BLaER1 (cell line): ENCODE data around the gene DSCAML1.
A peak's percentile ranks its signal among the peaks of the same experiment; 100 is the strongest.

ENCODE experiments used
- H3K27ac ChIP-seq: shearing (Covaris generic); formaldehyde crosslinking; 2 replicates; pipeline ENCODE4 v1.8.1; 2022
- H3K27me3 ChIP-seq: shearing (Covaris generic); formaldehyde crosslinking; 2 replicates; pipeline ENCODE4 v1.8.1; 2022
- H3K36me3 ChIP-seq: shearing (Covaris generic); formaldehyde crosslinking; 2 replicates; pipeline ENCODE4 v1.8.1; 2022
- H3K4me1 ChIP-seq: shearing (Covaris generic); formaldehyde crosslinking; 2 replicates; pipeline ENCODE4 v1.8.1; 2022
- H3K4me2 ChIP-seq: shearing (Covaris generic); formaldehyde crosslinking; 2 replicates; pipeline ENCODE4 v1.8.1; 2022
- H3K4me3 ChIP-seq: shearing (Covaris generic); formaldehyde crosslinking; 2 replicates; pipeline ENCODE4 v1.8.1; 2022
- H3K9ac ChIP-seq: shearing (Covaris generic); formaldehyde crosslinking; 2 replicates; pipeline ENCODE4 v1.8.1; 2022
- H3K9me3 ChIP-seq: shearing (Covaris generic); formaldehyde crosslinking; 2 replicates; pipeline ENCODE4 v1.8.1; 2022
- H4K20me1 ChIP-seq: shearing (Covaris generic); formaldehyde crosslinking; 2 replicates; pipeline ENCODE4 v1.8.1; 2022
- Cebpa-rat ChIP-seq: shearing (Covaris generic); IDR thresholded peaks from 2 replicates; pipeline ENCODE4 v1.8.1; 2022

Gene DSCAML1

GRCh38 chr11:117545706-117546105, 251.3 kb downstream of the DSCAML1 start:
- Histone ChIP-seq H3K4me2 (no peak overlapping the region), H3K27me3 (no peaks in the 10 kb centered on the region), H3K9me3 (peaks cover 10% of the 10 kb centered on the region), H4K20me1 (no peaks in the 10 kb centered on the region), H3K4me1 (peaks cover 17% of the 10 kb centered on the region), H3K27ac (no peak overlapping the region), H3K4me3 (no peak overlapping the region), H3K9ac (no peak overlapping the region), H3K36me3 (no peaks in the 10 kb centered on the region)
- no peak for TF ChIP-seq Cebpa-rat

- no peaks in the 10 kb centered on the region for H3K36me3 ChIP-seq
- no peaks in the 10 kb centered on the region for H3K27me3 ChIP-seq
- H3K27ac ChIP-seq = no peak overlapping the region
- no peak for TF ChIP-seq Cebpa-rat
- H3K4me1 ChIP-seq = peaks cover 17% of the 10 kb centered on the region
- H4K20me1 ChIP-seq = no peaks in the 10 kb centered on the region
- no peak overlapping the region for H3K9ac ChIP-seq
- no peak overlapping the region for H3K4me3 ChIP-seq
- peak overlapping the region; percentile 29; the same call in 1 of the 2 replicates for H3K4me2 ChIP-seq
- H3K9me3 ChIP-seq = peaks cover 10% of the 10 kb centered on the region
Observed at GRCh38 chr11:117544130-117544800, 252.8 kb downstream of the DSCAML1 start.

- peaks cover 11% of the 10 kb centered on the region for H3K4me1 ChIP-seq
- no peak overlapping the region for H3K4me3 ChIP-seq
- H3K9ac ChIP-seq = no peak overlapping the region
- no peak overlapping the region for H3K4me2 ChIP-seq
- H3K9me3 ChIP-seq = peaks cover 10% of the 10 kb centered on the region
- no peak for TF ChIP-seq Cebpa-rat
- H3K27me3 ChIP-seq = no peaks in the 10 kb centered on the region
- H3K36me3 ChIP-seq = no peaks in the 10 kb centered on the region
- H4K20me1 ChIP-seq = no peaks in the 10 kb centered on the region
- no peak overlapping the region for H3K27ac ChIP-seq
Observed at GRCh38 chr11:117541211-117541610, 255.8 kb downstream of the DSCAML1 start.

GRCh38 chr11:117538263-117539135, 258.5 kb downstream of the DSCAML1 start:
- no peak overlapping the region for H3K9ac ChIP-seq
- no peak overlapping the region for H3K4me3 ChIP-seq
- H3K27me3 ChIP-seq = no peaks in the 10 kb centered on the region
- H4K20me1 ChIP-seq = no peaks in the 10 kb centered on the region
- H3K9me3 ChIP-seq = peaks cover 6% of the 10 kb centered on the region
- H3K27ac ChIP-seq = no peak overlapping the region
- H3K4me2 ChIP-seq = no peak overlapping the region
- H3K36me3 ChIP-seq = no peaks in the 10 kb centered on the region
- no peak for TF ChIP-seq Cebpa-rat
- peaks cover 2% of the 10 kb centered on the region; the same call in 1 of the 2 replicates for H3K4me1 ChIP-seq

- Histone ChIP-seq H3K9me3 (no peaks in the 10 kb centered on the region), H3K4me1 (peaks cover 7% of the 10 kb centered on the region; the same call in 1 of the 2 replicates), H3K27ac (no peak overlapping the region), H3K4me2 (no peak overlapping the region), H3K4me3 (no peak overlapping the region), H3K36me3 (no peaks in the 10 kb centered on the region), H4K20me1 (no peaks in the 10 kb centered on the region), H3K27me3 (no peaks in the 10 kb centered on the region), H3K9ac (no peak overlapping the region)
- TF ChIP-seq Cebpa-rat = no peak
Observed at GRCh38 chr11:117535850-117536411, 261.1 kb downstream of the DSCAML1 start.

- H3K27ac ChIP-seq = no peak overlapping the region
Observed at GRCh38 chr11:117535201-117535849, 261.7 kb downstream of the DSCAML1 start.

GRCh38 chr11:117532568-117532967, 264.4 kb downstream of the DSCAML1 start:
- no peak for TF ChIP-seq Cebpa-rat
- no peak overlapping the region for H3K27ac ChIP-seq
- no peak overlapping the region for H3K4me3 ChIP-seq
- H3K9me3 ChIP-seq = no peaks in the 10 kb centered on the region
- H3K4me2 ChIP-seq = no peak overlapping the region
- H3K4me1 ChIP-seq = peaks cover 40% of the 10 kb centered on the region
- H3K9ac ChIP-seq = no peak overlapping the region
- no peaks in the 10 kb centered on the region for H3K36me3 ChIP-seq
- no peaks in the 10 kb centered on the region for H3K27me3 ChIP-seq
- H4K20me1 ChIP-seq = no peaks in the 10 kb centered on the region

More at GRCh38 chr11:117535201-117535849, 261.7 kb downstream of the DSCAML1 start:
- Histone ChIP-seq H3K4me2 (no peak overlapping the region), H3K4me3 (no peak overlapping the region), H3K36me3 (no peaks in the 10 kb centered on the region), H3K4me1 (peaks cover 13% of the 10 kb centered on the region), H3K9ac (no peak overlapping the region), H3K27me3 (no peaks in the 10 kb centered on the region), H4K20me1 (no peaks in the 10 kb centered on the region), H3K9me3 (no peaks in the 10 kb centered on the region)
- TF ChIP-seq Cebpa-rat = no peak

- Histone ChIP-seq H3K4me3 (peak overlapping the region; percentile 53), H3K27me3 (no peaks in the 10 kb centered on the region), H3K4me2 (peak overlapping the region; percentile 91), H3K27ac (peak overlapping the region; percentile 56; the same call in 1 of the 2 replicates), H3K36me3 (no peaks in the 10 kb centered on the region), H3K9me3 (no peaks in the 10 kb centered on the region), H4K20me1 (no peaks in the 10 kb centered on the region), H3K4me1 (peaks cover 60% of the 10 kb centered on the region), H3K9ac (peak overlapping the region; percentile 1; the same call in 1 of the 2 replicates)
- TF ChIP-seq Cebpa-rat = no peak
Observed at GRCh38 chr11:117529816-117530215, 267.2 kb downstream of the DSCAML1 start.

- Histone ChIP-seq H3K27ac (peak overlapping the region; percentile 64), H3K27me3 (no peaks in the 10 kb centered on the region), H3K4me1 (peaks cover 60% of the 10 kb centered on the region), H3K9ac (peak overlapping the region; percentile 50; the same call in 1 of the 2 replicates), H3K4me3 (0 out of 2 replicates have a peak overlapping the region, but pooled peaks have one; percentile 1), H3K36me3 (no peaks in the 10 kb centered on the region), H3K9me3 (no peaks in the 10 kb centered on the region), H4K20me1 (no peaks in the 10 kb centered on the region), H3K4me2 (peak overlapping the region; percentile 91)
- TF ChIP-seq Cebpa-rat = no peak
Observed at GRCh38 chr11:117528097-117528721, 268.8 kb downstream of the DSCAML1 start.
